NCI-H1694 treated with DMSO at 0.1 percent for 48 hours (cell line): Measurements from ENCODE around the gene RNF13.
A peak's percentile ranks its signal among the peaks of the same experiment; 100 is the strongest.
"Not testable (repeated sequence)": the region's sequence is repeated elsewhere in the genome, so short reads cannot be mapped to it uniquely, and the experiment has no call there.

Source experiments
- DNase-seq: peaks from one replicate; lab custom pipeline; 2025; lab: John Stamatoyannopoulos, UW

The RNF13 gene

GRCh38 chr3:149839896-149840295 is 26.9 kb downstream of the RNF13 start:
- no peak for DNase-seq

GRCh38 chr3:149843502-149843901 is 30.5 kb downstream of the RNF13 start:
- no peak for DNase-seq

- no peak for DNase-seq
Measured at GRCh38 chr3:149844091-149844490, 31.1 kb downstream of the RNF13 start.

- DNase-seq: no peak
Measured at GRCh38 chr3:149845570-149846244, 32.7 kb downstream of the RNF13 start.

- no peak for DNase-seq
Measured at GRCh38 chr3:149848238-149848637, 35.2 kb downstream of the RNF13 start.

GRCh38 chr3:149848688-149849087 is 35.7 kb downstream of the RNF13 start:
- DNase-seq: no peak

GRCh38 chr3:149850787-149851584 is 38.0 kb downstream of the RNF13 start:
- no peak for DNase-seq

- DNase-seq: no peak
Measured at GRCh38 chr3:149858911-149859310, 45.9 kb downstream of the RNF13 start.

- no peak for DNase-seq
Measured at GRCh38 chr3:149860881-149861280, 47.9 kb downstream of the RNF13 start.

GRCh38 chr3:149867563-149867962 is 54.5 kb downstream of the RNF13 start:
- DNase-seq: no peak

GRCh38 chr3:149871855-149872254 is 58.8 kb downstream of the RNF13 start:
- DNase-seq: no peak

- DNase-seq: no peak
Measured at GRCh38 chr3:149872589-149872988, 59.6 kb downstream of the RNF13 start.

- no peak for DNase-seq
Measured at GRCh38 chr3:149877668-149878067, 64.7 kb downstream of the RNF13 start.

- DNase-seq: peak; percentile 65
Measured at GRCh38 chr3:149879872-149880271, 66.9 kb downstream of the RNF13 start.

GRCh38 chr3:149881879-149882278 is 68.9 kb downstream of the RNF13 start:
- DNase-seq: no peak

- no peak for DNase-seq
Measured at GRCh38 chr3:149883134-149883533, 70.1 kb downstream of the RNF13 start.

GRCh38 chr3:149883860-149884259 is 70.8 kb downstream of the RNF13 start:
- not testable (repeated sequence) for DNase-seq

- not testable (repeated sequence) for DNase-seq
Measured at GRCh38 chr3:149884848-149885247, 71.8 kb downstream of the RNF13 start.

- no peak for DNase-seq
Measured at GRCh38 chr3:149886957-149887356, 73.9 kb downstream of the RNF13 start.

GRCh38 chr3:149891621-149892020 is 78.6 kb downstream of the RNF13 start:
- DNase-seq: peak; percentile 96

- DNase-seq: no peak
Measured at GRCh38 chr3:149892371-149892770, 79.4 kb downstream of the RNF13 start.

- no peak for DNase-seq
Measured at GRCh38 chr3:149894205-149894604, 81.2 kb downstream of the RNF13 start.

- DNase-seq: no peak
Measured at GRCh38 chr3:149895339-149895738, 82.3 kb downstream of the RNF13 start.

GRCh38 chr3:149895769-149896168 is 82.8 kb downstream of the RNF13 start:
- no peak for DNase-seq
